Stimulated activated CD8-positive, alpha-beta memory T cell treated with anti-CD3 and anti-CD28 coated beads, Interleukin-7, amount 100 ng/mL, for 24 hours (primary cell): ENCODE data around the gene SLC8A3.

ENCODE experiments used
- DNase-seq: peaks from one replicate; pipeline ENCODE4 v3.0.0-alpha.2; 2020; ENCODE audit warnings: low read depth

SLC8A3 gene

GRCh38 chr14:70023871-70024270 lies 164.9 kb downstream of the SLC8A3 start:
- DNase-seq = no peak

DNA sequence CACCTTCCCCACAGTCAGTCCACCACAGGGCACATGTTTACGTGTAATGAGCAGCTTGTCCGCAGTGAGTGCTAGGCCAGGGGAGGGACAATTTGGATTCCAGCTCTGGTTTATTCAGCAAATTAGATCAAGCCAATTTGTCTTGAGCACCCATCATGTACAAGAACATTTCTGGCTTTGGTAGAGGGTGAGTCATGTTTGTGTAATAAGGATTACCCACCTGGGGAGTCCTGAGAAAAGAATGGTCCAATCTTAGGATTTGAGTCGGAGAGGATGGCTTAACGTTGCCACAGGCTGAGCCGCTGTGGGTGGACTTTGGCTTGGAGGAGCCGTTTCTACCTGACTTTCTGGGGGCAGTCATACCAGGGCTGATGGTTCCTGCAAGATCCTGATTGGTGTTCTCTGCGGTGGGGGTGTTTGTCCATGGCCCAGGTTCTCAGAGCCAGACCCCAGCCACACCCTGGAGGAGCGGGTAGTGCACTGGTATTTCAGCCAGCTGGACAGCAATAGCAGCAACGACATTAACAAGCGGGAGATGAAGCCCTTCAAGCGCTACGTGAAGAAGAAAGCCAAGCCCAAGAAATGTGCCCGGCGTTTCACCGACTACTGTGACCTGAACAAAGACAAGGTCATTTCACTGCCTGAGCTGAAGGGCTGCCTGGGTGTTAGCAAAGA lies 165.8 kb downstream of the SLC8A3 start:
- DNase-seq = no peak

GRCh38 chr14:70021548-70022220 lies 167.1 kb downstream of the SLC8A3 start:
- no peak for DNase-seq

GRCh38 chr14:70020352-70021170 lies 168.2 kb downstream of the SLC8A3 start:
- no peak for DNase-seq

DNA sequence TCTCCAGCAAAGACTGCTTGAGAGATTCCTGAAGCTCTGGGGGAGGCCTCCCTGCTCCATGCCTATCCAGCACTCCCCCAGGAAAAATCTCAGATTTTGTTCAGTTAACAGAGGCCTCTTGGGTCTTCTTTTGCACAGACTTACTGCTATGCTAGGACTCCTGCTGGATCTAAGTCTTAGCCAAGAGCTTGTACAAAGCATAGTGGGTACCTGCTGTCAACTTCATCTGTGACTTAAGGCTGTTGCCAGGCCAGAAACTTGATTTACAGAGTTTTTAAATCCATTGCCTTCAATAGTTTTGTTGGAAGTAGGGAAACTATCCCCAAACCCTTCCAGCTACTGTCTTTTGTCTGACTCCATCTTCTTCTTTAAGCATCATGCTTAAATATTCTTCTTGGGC lies 169.1 kb downstream of the SLC8A3 start:
- DNase-seq = no peak

GRCh38 chr14:70018713-70019211 lies 170.0 kb downstream of the SLC8A3 start:
- DNase-seq = no peak

DNA sequence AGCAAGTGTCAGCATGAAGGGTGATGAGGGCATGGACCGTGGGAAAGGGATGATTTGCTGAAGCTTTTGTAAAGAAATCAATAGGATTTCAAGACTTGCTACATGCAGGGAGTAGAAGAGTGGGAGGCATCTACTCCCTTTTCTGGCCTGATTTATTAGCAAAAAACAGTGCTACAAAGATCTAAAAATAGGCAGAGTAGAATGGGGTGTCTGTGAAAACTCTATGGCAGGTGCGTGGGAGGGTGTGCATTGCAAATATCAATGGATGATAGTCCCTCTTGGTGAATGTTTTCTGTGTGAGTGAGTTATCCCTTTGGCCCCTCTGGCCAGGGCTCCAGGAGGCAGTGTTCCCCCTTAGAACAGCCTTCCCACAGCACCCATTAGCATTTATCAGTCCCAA lies 170.5 kb downstream of the SLC8A3 start:
- DNase-seq = no peak

GRCh38 chr14:70014406-70015095 lies 174.2 kb downstream of the SLC8A3 start:
- no peak for DNase-seq

GRCh38 chr14:70013271-70013873 lies 175.4 kb downstream of the SLC8A3 start:
- no peak for DNase-seq

- DNase-seq = no peak
These were observed 177.0 kb downstream of the SLC8A3 start for GRCh38 chr14:70011708-70012107.

- DNase-seq = no peak
These were observed 177.7 kb downstream of the SLC8A3 start for GRCh38 chr14:70011098-70011497.

DNA sequence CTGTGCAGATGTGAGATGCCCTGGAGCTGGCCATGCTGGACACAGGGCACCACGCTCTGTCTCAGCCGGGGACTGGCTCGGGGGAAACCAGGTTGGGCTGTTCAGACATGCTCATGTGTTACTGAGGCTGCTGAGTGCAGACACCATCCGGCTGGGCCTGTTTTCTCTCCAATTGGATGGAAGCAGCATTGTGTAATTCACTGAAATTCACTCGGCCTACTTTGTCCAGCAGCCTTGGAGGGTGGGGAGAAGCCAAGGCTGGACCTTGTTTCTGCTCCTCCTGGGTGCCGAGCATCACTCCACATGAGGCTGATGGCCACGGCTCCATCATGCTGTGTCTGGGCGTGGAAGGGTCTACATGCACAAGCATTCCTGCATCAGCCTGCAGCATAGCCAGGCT lies 178.8 kb downstream of the SLC8A3 start:
- no peak for DNase-seq

DNA sequence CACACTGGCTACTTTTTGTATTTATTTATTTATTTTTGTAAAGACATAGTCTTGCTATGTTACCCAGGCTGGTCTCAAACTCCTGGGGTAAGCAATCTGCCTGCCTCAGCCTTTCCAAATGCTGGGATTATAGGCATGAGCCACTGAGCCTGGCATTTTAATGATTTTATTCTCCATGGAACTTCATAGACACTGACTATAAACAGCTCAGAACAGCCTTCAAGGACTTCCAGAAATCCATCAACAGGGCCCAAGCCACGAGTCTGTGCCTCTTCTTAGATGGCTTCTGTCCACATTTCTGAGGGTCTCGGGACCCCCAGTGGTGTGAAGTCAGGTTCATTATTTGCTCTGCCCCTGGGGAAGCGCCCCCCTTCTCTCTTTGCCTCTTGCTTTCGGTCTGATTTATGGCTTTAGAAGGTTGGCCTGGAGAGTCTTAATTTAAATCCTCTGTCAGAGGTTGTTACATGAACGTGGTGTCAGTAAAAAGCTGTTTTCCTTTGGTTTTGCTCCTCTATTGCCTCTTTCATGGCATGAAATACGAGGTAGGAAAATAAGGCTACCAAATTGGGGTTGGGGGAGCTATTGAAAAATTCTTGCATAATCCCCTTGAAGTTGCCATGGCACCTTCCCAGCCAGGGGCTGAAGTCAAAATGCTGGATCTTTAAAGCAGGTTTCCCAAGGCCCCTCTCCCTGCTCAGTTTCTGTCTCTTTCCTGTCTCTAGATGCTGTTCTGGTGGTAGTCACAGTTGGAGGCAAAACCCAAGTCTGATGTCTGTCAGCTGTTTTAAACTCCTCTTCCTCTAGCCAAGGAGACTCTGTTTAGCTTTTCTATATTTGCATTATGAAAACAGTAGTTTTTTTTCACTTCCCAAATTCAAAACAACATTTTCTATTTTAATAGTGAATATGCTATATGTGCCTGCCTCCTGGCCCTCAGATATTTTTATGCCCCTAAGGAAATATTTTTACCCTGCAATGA lies 180.2 kb downstream of the SLC8A3 start:
- DNase-seq = no peak

DNA sequence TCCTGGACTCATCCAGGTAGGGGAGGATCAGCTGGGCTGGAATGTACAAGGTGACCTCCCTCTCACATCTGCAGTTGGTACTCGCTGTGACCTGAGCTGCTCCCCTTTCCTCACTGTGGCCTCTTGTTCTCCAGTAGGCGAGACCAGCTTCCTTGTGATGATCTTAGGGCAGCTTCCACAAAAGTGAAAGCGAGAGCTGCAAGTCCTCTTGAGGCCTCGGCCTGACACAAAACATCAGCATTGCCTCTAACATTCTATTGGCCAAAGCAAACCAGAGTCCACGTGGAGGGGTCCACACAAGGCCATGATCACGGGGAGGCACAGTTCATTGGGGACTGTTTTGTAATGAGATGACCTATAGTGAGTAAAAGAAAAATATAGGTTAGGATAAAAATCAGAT lies 182.1 kb downstream of the SLC8A3 start:
- DNase-seq = no peak

- DNase-seq = no peak
These were observed 183.4 kb downstream of the SLC8A3 start for GRCh38 chr14:70005281-70005805.

DNA sequence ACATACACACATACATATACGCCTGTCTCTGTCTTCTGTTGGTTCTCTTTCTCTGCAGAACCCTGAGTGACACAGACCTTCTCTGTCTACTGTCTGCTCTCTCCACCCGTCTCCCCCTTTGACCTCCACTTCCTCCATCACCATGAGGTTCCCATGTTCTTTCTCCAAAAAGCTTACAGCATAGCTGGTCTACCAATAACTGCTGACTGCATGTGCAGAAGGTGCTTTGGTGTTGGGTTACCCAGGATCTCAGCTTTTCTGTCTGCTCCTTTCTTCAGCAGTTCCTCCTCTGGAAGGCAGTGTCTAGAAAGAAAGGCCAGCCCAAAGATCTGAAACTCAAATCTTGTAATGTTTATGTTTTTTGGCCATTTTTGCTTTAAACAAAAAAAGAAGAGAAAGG lies 184.0 kb downstream of the SLC8A3 start:
- DNase-seq = no peak

GRCh38 chr14:70002589-70003346 lies 186.0 kb downstream of the SLC8A3 start:
- DNase-seq = no peak

GRCh38 chr14:70000601-70001000 lies 188.2 kb downstream of the SLC8A3 start:
- no peak for DNase-seq

DNA sequence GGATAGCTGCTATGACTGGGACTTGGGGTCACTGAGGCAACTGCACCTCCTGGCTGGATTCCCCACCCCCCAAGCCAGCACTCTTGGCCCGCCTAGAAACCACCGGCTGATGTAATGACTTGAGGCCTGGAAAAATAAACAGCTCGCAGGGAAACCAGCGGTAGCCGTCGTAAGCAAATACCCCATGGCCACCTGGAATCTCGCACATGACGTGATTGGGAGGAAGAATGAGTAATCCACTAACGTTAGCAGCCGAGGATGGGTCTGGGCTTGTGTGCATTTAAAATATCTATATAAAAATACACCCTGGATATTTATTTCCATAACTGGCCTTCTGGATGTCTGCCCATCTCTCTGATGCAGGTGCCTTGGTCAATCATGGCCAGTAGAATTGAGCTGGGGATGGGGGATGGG lies 189.5 kb downstream of the SLC8A3 start:
- DNase-seq = no peak

- DNase-seq = no peak
These were observed 190.9 kb downstream of the SLC8A3 start for GRCh38 chr14:69997849-69998248.
